GM20000 (cell line): ENCODE results near the gene C6orf118.

ENCODE experiments used
- DNase-seq: peaks from one replicate; pipeline ENCODE4 v3.0.0; 2012; ENCODE audit warnings: low spot score
- CTCF ChIP-seq: IDR thresholded peaks from 2 replicates; pipeline ENCODE4 v1.5.1; 2012; ENCODE audit warnings: mild to moderate bottlenecking, control low read depth; ENCODE audit errors: extremely low read depth, missing control alignments

C6orf118 gene

GRCh38 chr6:165308926-165309731 lies at the start of gene C6orf118:
Gene C6orf118 (minus strand): TSS chr6:165309605. CDS start chr6:165309586, 19 bp downstream.
- no peak for DNase-seq
- no peak for TF ChIP-seq CTCF

- no peak for DNase-seq
- no peak for TF ChIP-seq CTCF
Measured at GRCh38 chr6:165345700-165346099, 36.3 kb upstream of the C6orf118 start.

- no peak for DNase-seq
- no peak for TF ChIP-seq CTCF
Measured at GRCh38 chr6:165340532-165340931, 31.1 kb upstream of the C6orf118 start.

GRCh38 chr6:165325609-165326008 lies 16.2 kb upstream of the C6orf118 start:
- TF ChIP-seq CTCF: no peak
- DNase-seq: no peak

GRCh38 chr6:165321555-165322145 lies 12.2 kb upstream of the C6orf118 start:
- TF ChIP-seq CTCF: no peak
- DNase-seq: no peak

GRCh38 chr6:165321150-165321549 lies 11.7 kb upstream of the C6orf118 start:
- no peak for DNase-seq

More at GRCh38 chr6:165321150-165321549, 11.7 kb upstream of the C6orf118 start:
- TF ChIP-seq CTCF: no peak
